ENCODE results near the gene NEMP2.

NEMP2 gene

DNA sequence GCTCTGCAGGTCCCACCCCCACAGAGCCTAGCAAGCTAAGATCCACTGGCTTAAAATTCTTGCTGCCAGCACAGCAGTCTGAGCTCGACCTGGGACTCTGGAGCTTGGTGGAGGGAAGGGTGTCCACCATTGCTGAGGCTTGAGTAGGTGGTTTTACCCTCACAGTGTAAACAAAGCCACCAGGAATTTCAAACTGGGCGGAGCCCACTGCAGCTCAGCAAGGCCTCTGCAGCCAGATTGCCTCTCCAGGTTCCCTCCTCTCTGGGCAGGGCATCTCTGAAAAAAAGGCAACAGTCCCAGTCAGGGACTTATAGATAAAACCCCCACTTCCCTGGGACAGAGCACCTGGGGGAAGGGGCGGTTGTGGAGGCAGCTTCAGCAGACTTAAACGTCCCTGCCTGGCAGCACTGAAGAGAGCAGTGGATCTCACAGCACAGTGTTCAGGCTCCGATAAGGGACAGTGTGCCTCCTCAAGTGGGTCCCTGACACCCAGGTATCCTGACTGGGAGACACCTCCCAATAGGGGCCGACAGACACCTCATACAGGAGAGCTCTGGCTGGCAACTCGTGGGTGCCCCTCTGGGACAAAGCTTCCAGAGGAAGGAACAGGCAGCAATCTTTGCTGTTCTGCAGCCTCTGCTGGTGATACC is 20.0 kb upstream of the NEMP2 start:
- DNase-seq (ENCODE audit: low read depth) = no peak

DNA sequence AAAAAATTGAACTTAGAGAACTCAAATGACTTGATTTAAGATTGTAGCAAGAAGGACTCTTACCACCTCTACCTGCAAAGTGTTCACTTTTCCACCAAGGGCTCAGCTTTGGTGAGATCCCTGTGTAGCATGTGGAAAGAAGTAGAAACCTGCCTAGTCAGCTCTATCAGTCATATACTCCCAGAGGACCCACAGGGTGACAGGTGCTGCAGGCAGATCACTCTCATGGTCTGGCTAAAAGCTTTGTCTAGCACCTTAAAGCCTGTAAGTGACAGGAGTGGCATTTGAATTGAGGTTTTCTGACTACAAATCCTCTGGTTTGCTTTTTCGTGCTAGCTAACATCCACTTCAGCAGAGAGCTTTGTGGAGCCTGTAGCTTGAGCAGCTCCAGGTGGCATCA is 18.7 kb upstream of the NEMP2 start:
- DNase-seq (ENCODE audit: low read depth) = no peak

DNA sequence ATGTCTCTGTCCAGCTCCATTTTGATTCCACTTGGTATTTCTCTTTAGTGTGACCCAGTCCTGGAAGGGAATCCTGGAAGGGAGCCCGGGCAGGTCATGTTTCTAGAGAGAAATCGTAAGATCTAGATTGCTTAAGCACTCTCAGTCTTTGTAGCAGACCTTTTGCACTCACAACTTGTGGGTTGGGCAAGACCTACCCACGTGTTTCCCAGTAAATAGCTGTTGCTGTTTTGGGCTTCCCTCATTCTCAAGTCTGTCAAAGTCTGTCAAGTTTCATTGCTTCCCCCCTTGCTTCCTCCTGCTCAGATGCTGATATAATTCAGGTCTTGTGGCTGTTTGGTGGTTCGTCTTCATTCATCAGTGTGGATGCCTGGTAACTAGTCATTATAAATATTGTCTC is 17.4 kb upstream of the NEMP2 start:
- no peak for DNase-seq (ENCODE audit: low read depth)

DNA sequence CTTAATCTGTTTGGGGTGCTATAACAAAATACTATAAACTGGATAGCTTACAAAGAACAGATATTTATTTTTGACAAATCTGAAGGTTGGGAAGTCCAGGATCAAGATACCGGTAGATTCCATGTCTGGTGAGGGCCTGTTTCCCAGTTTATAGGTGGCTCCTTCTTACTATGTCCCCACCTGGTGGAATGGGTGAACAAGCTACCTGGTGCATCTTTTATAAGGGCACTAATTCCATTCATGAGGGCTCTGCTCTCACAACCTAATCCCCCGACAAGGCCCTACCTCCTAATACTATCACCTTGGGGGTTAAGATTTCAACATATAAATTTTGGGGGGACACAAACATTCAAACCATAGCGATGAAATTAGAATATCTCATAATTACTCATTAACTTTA is 15.6 kb upstream of the NEMP2 start:
- DNase-seq (ENCODE audit: low read depth) = no peak

- DNase-seq (ENCODE audit: low read depth) = no peak
These were observed 13.4 kb upstream of the NEMP2 start for GRCh38 chr2:190547886-190548285.

- DNase-seq (ENCODE audit: low read depth) = no peak
These were observed 12.2 kb upstream of the NEMP2 start for GRCh38 chr2:190546734-190547133.

- DNase-seq (ENCODE audit: low read depth) = no peak
These were observed 11.2 kb upstream of the NEMP2 start for GRCh38 chr2:190545555-190546385.

GRCh38 chr2:190545093-190545492 is 10.6 kb upstream of the NEMP2 start:
- no peak for DNase-seq (ENCODE audit: low read depth)

GRCh38 chr2:190540048-190540447 is 5.5 kb upstream of the NEMP2 start:
- DNase-seq (ENCODE audit: low read depth) = no peak

DNA sequence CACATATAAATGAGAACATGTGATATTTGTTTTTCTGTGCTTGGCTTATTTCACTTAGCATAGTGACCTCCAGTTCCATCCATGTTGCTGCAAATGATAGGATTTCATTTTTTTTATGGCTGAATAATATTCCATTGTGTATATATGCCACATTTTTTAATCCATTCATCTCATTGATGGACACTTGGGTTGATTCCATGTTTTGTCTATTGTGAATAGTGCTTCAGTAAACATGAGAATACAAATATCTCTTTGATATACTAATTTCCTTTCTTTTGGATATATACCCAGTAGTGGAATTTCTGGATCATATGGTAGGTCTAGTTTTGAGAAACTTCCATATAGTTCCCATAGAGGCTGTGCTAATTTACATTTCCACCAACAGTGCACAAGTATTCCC is 3.7 kb upstream of the NEMP2 start:
- DNase-seq (ENCODE audit: low read depth) = no peak

DNA sequence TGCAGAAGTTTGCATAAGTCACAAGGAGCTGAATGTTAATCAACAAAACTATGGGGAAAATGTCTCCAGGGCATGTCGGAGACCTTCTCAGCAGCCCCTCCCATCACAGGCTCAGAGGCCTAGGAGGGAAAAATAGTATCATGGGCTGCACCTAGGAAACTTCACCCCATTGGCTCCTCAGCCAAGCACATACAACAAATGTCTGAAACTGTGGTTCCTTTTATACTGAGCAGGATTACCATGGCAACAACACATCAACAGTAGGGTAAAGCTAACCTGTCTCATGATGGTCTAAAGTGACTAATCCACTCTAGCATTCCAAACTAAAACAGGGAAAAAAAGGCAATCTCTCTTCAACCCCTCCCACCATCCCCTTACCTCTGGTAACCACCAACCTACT is 3.2 kb upstream of the NEMP2 start:
- no peak for DNase-seq (ENCODE audit: low read depth)

DNA sequence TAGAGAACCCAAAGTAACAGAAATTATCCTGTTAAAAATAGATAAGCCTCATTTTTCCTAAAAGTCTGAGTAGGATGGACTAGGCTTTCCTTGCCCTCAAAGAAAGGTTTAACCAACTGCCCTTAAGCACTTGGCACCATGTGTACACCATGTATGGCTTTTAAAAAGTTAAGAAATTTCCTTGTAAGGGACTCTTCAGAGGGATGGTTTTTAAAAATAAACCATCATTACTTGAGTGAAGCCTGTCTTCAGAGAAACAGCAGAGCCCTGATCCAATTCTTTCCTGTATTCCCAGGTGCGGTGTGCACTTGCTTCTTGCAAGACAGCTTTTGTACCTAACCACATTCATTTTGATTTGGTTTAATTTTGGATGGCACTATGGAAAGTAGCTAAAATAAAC is 1.1 kb upstream of the NEMP2 start:
- DNase-seq (ENCODE audit: low read depth) = no peak

GRCh38 chr2:190535121-190535439 is 558 bp upstream of the NEMP2 start:
- DNase-seq (ENCODE audit: low read depth) = no peak

DNA sequence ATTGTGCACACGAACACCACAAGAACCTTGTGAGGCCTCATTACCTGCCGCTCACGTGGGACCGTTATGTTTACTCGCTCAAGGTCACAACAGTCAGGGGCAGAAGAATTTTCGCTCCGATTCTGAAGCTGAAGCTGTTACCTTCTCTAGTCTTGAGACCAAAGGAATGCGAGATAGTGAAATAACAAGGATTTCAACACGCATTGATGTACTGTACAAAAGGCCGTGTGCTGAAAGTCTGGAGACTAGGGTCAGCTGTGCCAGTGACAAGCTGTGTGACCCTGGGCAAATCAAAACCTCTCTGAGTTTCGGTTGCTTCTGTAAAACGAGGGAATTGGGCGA is 583 bp downstream of the NEMP2 start:
- no peak for DNase-seq (ENCODE audit: low read depth)

DNA sequence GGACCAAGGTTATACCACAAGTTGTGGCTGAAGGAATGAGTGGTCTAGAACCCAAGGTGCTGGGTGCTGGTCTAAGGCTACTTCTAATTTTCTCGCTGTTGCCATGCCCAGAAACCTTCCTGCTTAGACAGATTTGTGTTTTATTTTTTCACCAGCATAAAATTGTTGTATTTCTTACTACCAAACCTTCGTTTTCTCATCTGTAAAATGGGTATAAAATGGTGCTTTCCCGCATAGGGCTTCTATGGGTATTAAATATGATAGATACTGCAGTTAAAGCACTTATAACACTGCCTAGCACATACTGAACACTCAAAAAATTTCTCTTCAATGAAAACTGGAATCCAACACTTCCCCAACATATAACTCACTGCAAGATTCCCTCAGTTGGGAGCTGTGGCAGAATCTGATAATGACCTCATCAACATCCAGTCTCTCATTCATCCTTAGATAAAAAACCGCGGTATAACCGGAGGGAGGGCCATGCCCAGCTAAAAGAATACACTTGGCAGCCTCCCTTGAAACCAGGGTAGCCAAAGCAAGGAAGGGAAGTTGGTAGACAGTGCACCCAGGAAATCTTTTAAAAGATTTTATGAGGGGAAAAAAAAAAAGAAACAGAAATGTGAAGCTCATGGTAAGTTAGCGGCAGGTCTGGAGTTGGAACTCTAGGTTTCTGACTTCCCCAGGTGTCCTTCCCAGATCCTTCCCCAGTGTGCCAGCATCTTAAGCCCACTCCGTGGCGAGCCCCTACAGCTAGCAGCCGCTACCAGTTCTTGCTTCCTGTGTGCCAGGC is 1.2 kb downstream of the NEMP2 start:
- DNase-seq (ENCODE audit: low read depth) = no peak

DNA sequence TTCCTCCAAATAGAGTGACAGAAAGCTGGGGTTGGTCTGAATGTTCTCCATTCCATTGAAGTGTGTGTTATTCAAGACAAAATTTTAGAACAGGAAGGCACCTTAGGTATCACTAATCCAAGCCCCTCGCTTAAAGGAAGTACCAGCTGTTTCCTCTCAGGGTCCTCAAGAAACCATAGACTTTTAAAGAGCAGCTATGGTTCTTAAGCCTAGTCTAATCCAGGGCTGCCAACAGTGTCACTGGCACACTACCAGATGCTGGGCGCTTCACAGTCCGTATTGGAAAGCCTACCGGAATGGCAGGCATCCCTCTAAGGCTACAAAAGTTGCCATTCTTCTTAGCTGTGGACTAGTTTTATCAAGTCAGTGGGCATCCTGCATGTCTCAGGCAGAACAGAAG is 1.9 kb downstream of the NEMP2 start:
- DNase-seq (ENCODE audit: low read depth) = no peak

DNA sequence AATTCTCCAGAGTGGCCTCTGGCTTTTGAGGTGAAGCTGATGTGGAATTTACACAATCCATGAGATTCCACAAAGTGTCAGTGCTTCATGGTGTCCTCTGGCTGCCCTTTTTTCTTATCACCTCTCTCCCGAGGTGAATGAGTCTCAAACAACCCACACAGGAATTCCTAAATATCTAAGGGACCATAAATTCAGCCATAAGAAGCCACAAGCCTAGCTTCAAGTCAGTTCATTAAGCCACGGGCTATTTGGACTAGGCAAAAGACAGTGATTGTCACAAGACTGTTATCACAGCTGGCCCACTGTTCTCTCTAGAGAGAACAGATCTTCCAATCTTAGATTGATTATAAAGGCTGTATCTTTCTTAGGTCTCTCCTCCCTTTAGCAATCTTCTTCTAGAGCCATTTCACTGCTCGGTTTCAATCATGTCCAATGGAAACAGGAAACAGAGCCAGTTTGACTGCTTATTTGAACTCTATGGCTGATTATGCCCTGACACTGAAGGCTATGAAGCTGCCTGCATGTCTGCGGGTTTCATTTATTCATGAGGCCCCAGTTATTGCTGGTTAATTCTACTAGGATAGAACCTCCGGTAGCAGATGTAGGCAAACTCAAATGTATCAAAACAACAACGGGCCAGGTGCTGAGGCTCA is 4.1 kb downstream of the NEMP2 start:
- no peak for DNase-seq (ENCODE audit: low read depth)

DNA sequence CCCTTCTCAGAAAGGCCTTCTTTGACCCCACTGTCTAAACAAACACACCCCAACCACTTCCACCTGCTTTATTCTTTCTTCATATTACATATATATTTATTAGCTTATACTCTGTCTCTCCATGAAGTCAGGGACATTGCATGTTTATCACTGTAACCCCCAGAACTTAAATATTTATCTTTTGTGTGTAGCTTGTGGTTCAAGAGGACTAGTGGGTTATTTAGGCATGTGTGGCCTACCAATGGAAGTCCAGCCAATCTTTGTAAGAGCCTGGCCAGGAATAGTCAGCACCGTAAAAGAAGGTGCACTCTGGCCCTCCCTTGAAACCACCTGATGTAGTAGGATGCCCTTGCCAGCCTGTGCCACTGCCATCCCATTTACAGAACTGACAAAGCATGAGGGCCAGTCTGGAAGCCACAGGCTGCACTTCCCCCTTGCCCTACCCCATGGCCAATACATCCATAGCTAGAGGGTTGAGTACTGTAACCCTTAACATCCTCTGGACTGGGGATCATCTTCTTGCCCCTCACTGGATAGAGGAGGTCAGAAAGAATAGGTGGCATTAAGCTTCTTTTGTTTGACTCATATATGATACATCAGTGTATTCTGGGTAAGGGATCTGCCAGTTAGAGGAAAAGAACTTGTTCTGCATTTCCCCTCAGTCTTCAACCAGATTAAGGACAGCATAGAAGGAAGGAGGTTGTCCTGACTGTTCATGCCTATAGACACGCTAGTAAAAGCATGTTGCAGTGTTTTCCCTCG is 4.9 kb downstream of the NEMP2 start:
- DNase-seq (ENCODE audit: low read depth) = no peak

DNA sequence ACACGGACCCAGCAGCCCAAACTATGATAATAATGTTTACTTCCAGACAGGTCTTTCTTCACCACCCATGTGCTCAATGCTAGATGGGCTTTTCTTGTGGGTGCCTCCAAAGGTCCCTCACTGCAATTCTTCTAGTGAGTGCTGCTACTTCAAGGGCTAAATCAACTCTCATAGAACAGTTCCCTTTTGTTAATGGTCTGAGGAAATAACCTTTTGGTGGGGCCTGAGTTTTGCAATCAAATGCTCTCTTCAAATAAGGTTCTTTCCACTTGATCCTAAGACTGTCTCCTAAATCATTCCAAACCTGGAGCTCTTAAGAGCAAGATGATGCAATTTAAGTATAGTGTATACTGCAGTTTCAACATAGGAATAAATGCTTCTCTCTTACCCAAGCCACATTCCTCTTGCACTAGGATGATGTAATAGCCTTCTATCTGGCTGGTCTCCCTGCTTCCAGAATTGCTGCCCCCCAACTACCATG is 6.0 kb downstream of the NEMP2 start:
- DNase-seq (ENCODE audit: low read depth) = no peak

GRCh38 chr2:190527918-190528317 is 6.6 kb downstream of the NEMP2 start:
- DNase-seq (ENCODE audit: low read depth) = no peak

DNA sequence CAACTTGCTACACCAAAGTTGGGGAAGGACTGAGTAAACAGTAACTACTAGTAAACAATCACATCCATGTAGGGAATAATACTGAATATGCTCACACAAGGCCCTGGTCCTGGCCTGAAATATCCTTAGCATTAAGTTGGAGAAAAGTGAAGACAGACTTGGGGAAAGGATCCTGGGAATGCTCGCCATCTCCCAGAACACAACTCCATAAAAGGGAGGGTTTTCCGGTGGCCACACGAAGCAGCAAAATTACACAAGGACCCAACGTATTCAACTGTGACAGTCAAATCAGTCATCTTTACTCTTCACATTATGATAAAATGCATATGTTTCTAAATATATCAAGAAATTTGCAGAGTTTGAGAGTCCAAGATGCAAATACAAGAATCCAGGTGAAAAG is 7.3 kb downstream of the NEMP2 start:
- no peak for DNase-seq (ENCODE audit: low read depth)

Data from stromal cell of bone marrow (primary cell).